Measurements from ENCODE around the gene NCOA4. TPM values are rescaled to one million over a fixed set of nuclear protein-coding genes. Genes with fewer than 3 reads are reported as not detected.

NCOA4 gene
- total RNA-seq, 1 experiment from 2014 or later: 68.0 TPM

- TF ChIP-seq REST (IDR thresholded peaks at IDR 0.05; ENCODE audit: low read depth) (no peak), EGR1 (IDR thresholded peaks at IDR 0.05; ENCODE audit: low read depth) (no peak), CBX3 (IDR thresholded peaks at IDR 0.05; ENCODE audit: low read depth) (no peak), RAD21 (IDR thresholded peaks at IDR 0.05; ENCODE audit: low read depth) (no peak), POLR2AphosphoS5 (IDR thresholded peaks at IDR 0.05; ENCODE audit: low read depth, low read length) (no peak), MAX (IDR thresholded peaks at IDR 0.05) (no peak), EZH2 (IDR thresholded peaks at IDR 0.05) (no peak), FOSL1 (IDR thresholded peaks at IDR 0.05; ENCODE audit: low read depth) (no peak), ELF1 (IDR thresholded peaks at IDR 0.05; ENCODE audit: borderline replicate concordance, low read depth) (no peak), CEBPB (IDR thresholded peaks at IDR 0.05; ENCODE audit: low read depth) (no peak)
- no TSS peak for BruUV-seq (replicated peaks)
- POLR2A ChIA-PET: no interaction called here
- RAD21 ChIA-PET (ENCODE audit: low non-redundant PET in 1 of 2, low total read pairs in 2 of 2, uncharacterized antibody in 2 of 2, unreplicated experiment in 2 of 2): no interaction called here
- Histone ChIP-seq H2AFZ (ENCODE audit: low read depth, low read length, poor library complexity, severe bottlenecking) (no peak overlapping the region), H3K27ac (ENCODE audit: low read depth, low read length) (no peak overlapping the region), H3K79me2 (ENCODE audit: insufficient read depth, low read length) (peaks cover 86% of the 10 kb centered on the region), H3K4me3 (replicated peaks in 1 of 2; ENCODE audit: low read depth in 1 of 2, low read length in 2 of 2) (no peak overlapping the region), H4K20me1 (ENCODE audit: insufficient read depth) (peaks cover 5% of the 10 kb centered on the region; the same call in 1 of the 2 replicates), H3K9me3 (ENCODE audit: control insufficient read depth in 1 of 2, insufficient read depth in 1 of 2, low read depth in 1 of 2, low read length in 2 of 2) (no peaks in the 10 kb centered on the region), H3K36me3 (ENCODE audit: control insufficient read depth in 1 of 2, insufficient read depth in 2 of 2, low read length in 2 of 2) (no peaks in the 10 kb centered on the region), H3K9me2 (ENCODE audit: insufficient read depth) (no peaks in the 10 kb centered on the region), H3K4me1 (ENCODE audit: control insufficient read depth in 1 of 2, insufficient read depth in 2 of 2, low read length in 2 of 2) (peaks cover 26 to 50% of the 10 kb centered on the region in 2 experiments), H3K4me2 (ENCODE audit: low read length) (no peak overlapping the region), H3K9ac (ENCODE audit: low read length) (no peak overlapping the region), H3K27me3 (ENCODE audit: insufficient read depth, low read length) (no peaks in the 10 kb centered on the region)
- ATAC-seq (no peak), DNase-seq (ENCODE audit: low read depth, low spot score) (no peak)
- intact Hi-C loops (cut with micrococcal nuclease): loop anchor here (5.0 kb wide), 1 partner anchor 774 kb away; no protein-coding TSS in a partner anchor
- CTCF ChIA-PET: no interaction called here
Observed at GRCh38 chr10:46026106-46026505, 4.3 kb downstream of the NCOA4 start.

Data from HCT116 (cell line).